Naive thymus-derived CD4-positive, alpha-beta T cell (primary cell): ENCODE measurements around the gene KIRREL1. TPM values are rescaled to one million over a fixed set of nuclear protein-coding genes. Genes with fewer than 3 reads are reported as not detected.

Experiments
- ATAC-seq: fragments of 150-1000 bp; cut with Tn5 transposase; 2 replicates; pipeline ENCODE4 v1.10.0; 2021; ENCODE audit warnings: mild to moderate bottlenecking, moderate library complexity
- CTCF ChIA-PET: fragments of 350-600 bp; sonication (Branson Sonifier 250); formaldehyde crosslinking; loops from one replicate; lab custom pipeline; 2021; ENCODE audit warnings: antibody characterized with exemption; lab: Charles Lee
- POLR2A ChIA-PET: fragments of 350-600 bp; sonication (Branson Sonifier 250); formaldehyde crosslinking; loops from one replicate; lab custom pipeline; 2021; ENCODE audit warnings: antibody characterized with exemption, inconsistent platforms; lab: Charles Lee
- DNase-seq, 9 donors: peaks; one replicate each; pipeline versions ENCODE4 v3.0.0 to v3.0.0-alpha.2; 2020 to 2022; ENCODE audit warnings: mixed read lengths in 1 of 9
- H3K27ac ChIP-seq: one replicate; pipeline ENCODE4 v1.7.0; 2013; ENCODE audit warnings: mild to moderate bottlenecking, low read depth, low read length, moderate library complexity
- H3K27me3 ChIP-seq, 2 donors: one replicate each; pipeline ENCODE4 v1.7.0; 2013; ENCODE audit warnings: low read length in 2 of 2, mild to moderate bottlenecking in 2 of 2, moderate library complexity in 2 of 2; ENCODE audit not compliant: control insufficient read depth in 2 of 2, insufficient read depth in 2 of 2
- H3K36me3 ChIP-seq, 3 experiments: 1 replicate in 2 of 3; 2 replicates in 1 of 3; pipeline ENCODE4 v1.7.0; 2013; ENCODE audit warnings: low read length in 3 of 3, mild to moderate bottlenecking in 3 of 3, moderate library complexity in 1 of 3; ENCODE audit not compliant: insufficient read depth in 3 of 3, control insufficient read depth in 2 of 3
- H3K4me1 ChIP-seq, 2 donors: one replicate each; pipeline ENCODE4 v1.7.0; 2013; ENCODE audit warnings: low read length in 2 of 2, mild to moderate bottlenecking in 2 of 2, moderate library complexity in 1 of 2; ENCODE audit not compliant: control insufficient read depth in 2 of 2, insufficient read depth in 2 of 2
- H3K4me3 ChIP-seq: 2 replicates; pipeline ENCODE4 v1.7.0; 2013; ENCODE audit warnings: mild to moderate bottlenecking, low read length
- H3K9me3 ChIP-seq, 3 experiments: 1 replicate in 2 of 3; 2 replicates in 1 of 3; pipeline ENCODE4 v1.7.0; 2013; ENCODE audit warnings: low read length in 3 of 3; ENCODE audit not compliant: control insufficient read depth in 2 of 3
- H3K27ac Mint-ChIP-seq, 9 donors: one replicate each; pipeline ENCODE4 v1.8.0; 2020 to 2022; ENCODE audit warnings: mixed read lengths in 9 of 9, mild to moderate bottlenecking in 8 of 9, moderate library complexity in 5 of 9, inconsistent platforms in 2 of 9
- H3K27me3 Mint-ChIP-seq, 5 donors: one replicate each; pipeline ENCODE4 v1.8.0; 2021 to 2022; ENCODE audit warnings: mixed read lengths in 5 of 5, mild to moderate bottlenecking in 1 of 5
- H3K36me3 Mint-ChIP-seq, 5 donors: one replicate each; pipeline ENCODE4 v1.8.0; 2020 to 2022; ENCODE audit warnings: mixed read lengths in 5 of 5, mild to moderate bottlenecking in 3 of 5, inconsistent platforms in 1 of 5
- H3K4me1 Mint-ChIP-seq, 7 donors: one replicate each; pipeline ENCODE4 v1.8.0; 2020 to 2022; ENCODE audit warnings: mixed read lengths in 7 of 7, mild to moderate bottlenecking in 3 of 7, inconsistent platforms in 1 of 7
- H3K4me3 Mint-ChIP-seq, 10 donors: one replicate each; pipeline ENCODE4 v1.8.0; 2020 to 2022; ENCODE audit warnings: mild to moderate bottlenecking in 10 of 10, mixed read lengths in 10 of 10, moderate library complexity in 6 of 10, inconsistent platforms in 2 of 10
- H3K9me3 Mint-ChIP-seq, 11 donors: one replicate each; pipeline ENCODE4 v1.8.0; 2020 to 2022; ENCODE audit warnings: mixed read lengths in 11 of 11, mild to moderate bottlenecking in 4 of 11, inconsistent platforms in 1 of 11, moderate library complexity in 1 of 11
- intact Hi-C, 2 donors: fragments of 100-400 bp; cut with micrococcal nuclease; formaldehyde crosslinking; loops; one replicate each; pipeline ENCODE4 v1.15.1; 2023
- polyA plus RNA-seq, 2 donors: library from polyadenylated mRNA; unstranded; fragments of 300-500 nt; fragmentation: Illumina TruSeq; gene quantifications; one replicate each; pipeline ENCODE4 v1.2.3, GENCODE V29; 2021
- total RNA-seq, 6 experiments: library from RNA in 5 of 6; stranded (reverse) in 5 of 6; gene quantifications; 1 replicate in 5 of 6; 2 replicates in 1 of 6; pipeline ENCODE4 v1.2.3 and lab custom pipeline; 2021 to 2026

The KIRREL1 gene
- total and polyA plus RNA-seq, 7 experiments from 2014 or later, result not detected

DNA sequence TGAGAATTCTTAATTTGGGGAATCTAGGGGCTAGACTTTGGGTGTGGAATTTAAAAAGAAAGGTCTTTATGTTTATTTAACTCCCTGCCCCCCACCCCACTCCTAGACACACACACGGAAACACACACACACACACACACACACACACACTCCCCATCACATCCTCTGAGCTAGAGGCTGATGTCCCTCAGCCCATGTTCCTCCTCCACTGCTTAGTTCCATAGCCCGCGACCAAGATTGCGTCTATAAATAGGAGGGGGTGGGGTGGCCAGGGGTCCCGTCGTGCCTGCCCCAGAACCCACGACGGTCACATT is 655 bp upstream of the KIRREL1 start:
- no peaks in the 10 kb centered on the region for H3K9me3 ChIP-seq
- CTCF ChIA-PET, result interaction anchor here (1.7 to 3.1 kb wide), 2 partner anchors 129 to 132 kb away, joined by 9 to 13 read pairs; no protein-coding TSS in a partner anchor
- POLR2A ChIA-PET, result no interaction called here
- peak in 2 of 9 donors; percentile 13 to 14 for DNase-seq
- H3K27me3 Mint-ChIP-seq, result peaks cover 43 to 65% (median 54%) of the 10 kb centered on the region in 5 donors
- H3K27ac Mint-ChIP-seq, result peak overlapping the region in 1 of 9 donors; percentile 45
- H3K36me3 ChIP-seq, result no peaks in the 10 kb centered on the region
- ATAC-seq, result no peak
- no peaks in the 10 kb centered on the region for H3K36me3 Mint-ChIP-seq
- H3K27ac ChIP-seq, result no peak overlapping the region
- no peak overlapping the region for H3K4me3 ChIP-seq
- intact Hi-C loops, result loop anchor here (1.0 to 10.0 kb wide), 3 partner anchors 133 to 1095 kb away; partner anchors contain the start of gene AIM2 (in 1 of the 2)
- H3K9me3 Mint-ChIP-seq, result peaks cover 0 to 3% (median 0%) of the 10 kb centered on the region in 11 donors
- peak overlapping the region; percentile 24 to 84 (median 64) for H3K4me3 Mint-ChIP-seq
- H3K27me3 ChIP-seq, result no peaks in the 10 kb centered on the region
- peaks cover 0 to 19% (median 11%) of the 10 kb centered on the region in 7 donors for H3K4me1 Mint-ChIP-seq
- no peaks in the 10 kb centered on the region for H3K4me1 ChIP-seq

DNA sequence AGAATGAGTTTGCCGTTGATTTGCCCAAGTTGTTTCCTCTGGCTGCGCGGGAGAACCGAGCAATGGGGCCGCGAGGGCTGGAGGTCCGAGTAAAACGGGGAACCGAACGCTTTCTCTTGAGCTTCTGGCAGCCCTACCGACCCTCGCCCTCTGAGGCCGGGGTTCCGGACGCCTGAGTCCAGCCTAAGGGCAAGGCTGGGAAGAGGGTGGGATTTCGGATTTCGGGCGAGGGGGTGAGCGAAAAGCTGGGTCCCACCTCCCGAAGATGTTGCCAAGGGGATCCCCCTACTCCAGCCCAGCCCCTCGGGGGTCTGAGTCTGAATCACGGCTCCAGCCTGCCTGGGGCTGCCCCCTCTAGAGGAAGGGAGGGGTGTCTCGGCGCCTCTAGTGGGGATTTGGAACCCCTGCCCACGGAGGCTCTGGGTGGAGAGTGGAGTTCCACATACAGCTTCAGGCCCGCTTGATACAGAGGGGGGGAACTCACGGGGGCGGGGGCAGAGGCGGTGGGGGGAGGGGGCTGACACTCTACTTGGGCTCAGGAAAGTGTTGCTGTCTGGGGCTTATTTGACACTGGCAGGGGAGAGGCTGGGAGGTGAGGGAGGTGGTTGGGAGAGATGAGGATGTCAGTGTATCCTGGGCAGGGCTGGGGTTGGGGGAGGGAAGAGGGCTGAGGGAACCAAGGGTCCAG is 617 bp downstream of the KIRREL1 start:
- H3K4me1 ChIP-seq, result no peaks in the 10 kb centered on the region
- ATAC-seq, result no peak
- peaks cover 0 to 3% (median 0%) of the 10 kb centered on the region in 11 donors for H3K9me3 Mint-ChIP-seq
- intact Hi-C loops, result loop anchor here (5.0 to 10.0 kb wide), 2 partner anchors 1081 to 1093 kb away; partner anchors contain the start of gene AIM2 (in 1 of the 2)
- H3K4me3 ChIP-seq, result no peak overlapping the region
- H3K27ac Mint-ChIP-seq, result no peak overlapping the region
- H3K27me3 ChIP-seq, result no peaks in the 10 kb centered on the region
- no peak for DNase-seq
- H3K27me3 Mint-ChIP-seq, result peaks cover 43 to 65% (median 55%) of the 10 kb centered on the region in 5 donors
- H3K9me3 ChIP-seq, result no peaks in the 10 kb centered on the region
- no peak overlapping the region for H3K27ac ChIP-seq
- CTCF ChIA-PET, result no interaction called here
- no peaks in the 10 kb centered on the region for H3K36me3 Mint-ChIP-seq
- H3K4me3 Mint-ChIP-seq, result peak overlapping the region in 9 of 10 donors; percentile 0 to 65 (median 46)
- POLR2A ChIA-PET, result no interaction called here
- H3K4me1 Mint-ChIP-seq, result peaks cover 0 to 19% (median 11%) of the 10 kb centered on the region in 7 donors
- H3K36me3 ChIP-seq, result no peaks in the 10 kb centered on the region

DNA sequence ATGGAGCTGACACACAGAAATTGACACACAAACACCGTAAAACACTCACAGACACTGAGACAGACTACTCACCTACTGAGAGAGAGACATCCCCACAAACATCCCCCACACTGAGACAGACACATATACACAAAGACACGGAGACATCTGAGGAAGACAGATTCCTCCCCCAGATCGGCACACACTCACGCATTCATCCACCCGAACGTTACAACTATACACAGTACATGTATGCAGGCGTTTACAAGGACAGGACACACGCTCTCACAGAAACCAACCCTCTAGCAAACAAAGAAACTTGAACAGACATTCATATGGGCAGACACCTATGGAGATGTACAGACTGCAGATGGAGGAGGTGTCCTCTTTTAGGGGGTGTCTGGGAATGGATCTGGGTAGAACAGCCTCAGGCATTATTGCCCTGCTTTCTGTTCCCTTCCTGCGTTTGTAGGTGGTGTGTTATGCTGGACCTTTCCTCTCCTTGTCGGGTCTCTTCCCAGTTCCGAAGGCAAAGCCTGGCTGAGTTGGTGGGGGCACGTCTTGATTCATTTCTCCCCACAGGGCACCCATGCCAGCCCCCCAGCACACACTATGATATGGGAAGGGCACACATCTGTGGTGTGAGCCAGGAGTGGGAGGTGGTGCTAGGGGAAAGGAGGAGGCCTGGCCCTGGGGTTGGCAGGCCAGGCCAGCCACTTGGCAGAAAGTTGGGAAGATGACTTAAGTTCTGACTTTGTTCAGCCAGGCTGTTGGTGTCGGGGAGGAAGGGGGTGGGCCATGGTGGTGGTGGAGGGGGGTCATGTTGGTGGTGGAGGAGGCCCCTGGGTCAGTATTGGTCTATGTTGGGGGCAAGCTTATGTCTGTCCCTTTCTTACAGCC is 1.5 kb downstream of the KIRREL1 start:
- no peak for DNase-seq
- CTCF ChIA-PET, result no interaction called here
- H3K27me3 Mint-ChIP-seq, result peaks cover 43 to 66% (median 53%) of the 10 kb centered on the region in 5 donors
- H3K9me3 Mint-ChIP-seq, result peaks cover 0 to 3% (median 0%) of the 10 kb centered on the region in 11 donors
- H3K36me3 ChIP-seq, result no peaks in the 10 kb centered on the region
- H3K27ac Mint-ChIP-seq, result no peak overlapping the region
- intact Hi-C loops, result loop anchor here (5.0 to 10.0 kb wide), 2 partner anchors 1080 to 1092 kb away; partner anchors contain the start of gene AIM2 (in 1 of the 2)
- no peaks in the 10 kb centered on the region for H3K4me1 ChIP-seq
- H3K27ac ChIP-seq, result no peak overlapping the region
- H3K9me3 ChIP-seq, result no peaks in the 10 kb centered on the region
- H3K36me3 Mint-ChIP-seq, result no peaks in the 10 kb centered on the region
- H3K4me1 Mint-ChIP-seq, result peaks cover 0 to 19% (median 11%) of the 10 kb centered on the region in 7 donors
- H3K4me3 ChIP-seq, result no peak overlapping the region
- POLR2A ChIA-PET, result no interaction called here
- no peak for ATAC-seq
- H3K27me3 ChIP-seq, result no peaks in the 10 kb centered on the region
- peak overlapping the region in 9 of 10 donors; percentile 0 to 65 (median 26) for H3K4me3 Mint-ChIP-seq

DNA sequence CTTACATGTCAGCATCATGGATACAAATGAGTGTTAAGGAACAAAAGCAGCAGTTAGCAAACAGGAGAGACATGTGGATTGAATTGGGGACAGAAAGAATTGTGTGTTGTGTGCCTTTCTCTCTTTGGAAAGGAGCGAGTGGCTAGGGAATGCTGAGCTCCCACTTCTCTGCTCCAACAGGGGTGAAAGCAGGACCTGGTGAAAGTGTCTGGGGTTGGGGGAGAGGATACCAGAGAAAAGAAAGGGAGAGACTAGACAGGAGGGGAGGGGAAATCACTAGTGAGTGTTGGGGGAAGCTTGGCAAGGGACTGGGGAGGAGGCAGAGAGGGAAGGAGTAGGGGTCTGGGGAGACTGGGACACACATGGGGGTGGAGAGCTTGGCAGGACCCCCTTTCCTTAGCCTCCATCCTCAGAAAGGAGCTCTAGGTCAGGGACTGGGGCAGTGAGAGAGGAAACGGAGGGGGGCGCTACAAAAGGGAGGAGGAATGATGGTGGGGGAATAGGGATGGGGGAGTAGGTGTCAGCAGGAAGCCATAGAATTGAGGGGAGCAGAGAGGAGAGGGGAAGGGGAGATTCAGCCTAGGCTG is 2.2 kb downstream of the KIRREL1 start:
- no peaks in the 10 kb centered on the region for H3K36me3 ChIP-seq
- Mint-ChIP-seq H3K9me3 (peaks cover 0 to 3% (median 0%) of the 10 kb centered on the region in 11 donors), H3K4me3 (no peak overlapping the region), H3K27me3 (peaks cover 39 to 66% (median 52%) of the 10 kb centered on the region in 5 donors), H3K27ac (no peak overlapping the region), H3K4me1 (peaks cover 0 to 19% (median 11%) of the 10 kb centered on the region in 7 donors), H3K36me3 (no peaks in the 10 kb centered on the region)
- no peaks in the 10 kb centered on the region for H3K4me1 ChIP-seq
- no peak for DNase-seq
- H3K4me3 ChIP-seq, result no peak overlapping the region
- no peak for ATAC-seq
- CTCF ChIA-PET, result no interaction called here
- H3K27ac ChIP-seq, result no peak overlapping the region
- no peaks in the 10 kb centered on the region for H3K9me3 ChIP-seq
- intact Hi-C loops, result loop anchor here in 1 of 2 donors (10.0 kb wide), 1 partner anchor 1079 kb away; the partner anchor contains the start of gene AIM2
- POLR2A ChIA-PET, result no interaction called here
- no peaks in the 10 kb centered on the region for H3K27me3 ChIP-seq

DNA sequence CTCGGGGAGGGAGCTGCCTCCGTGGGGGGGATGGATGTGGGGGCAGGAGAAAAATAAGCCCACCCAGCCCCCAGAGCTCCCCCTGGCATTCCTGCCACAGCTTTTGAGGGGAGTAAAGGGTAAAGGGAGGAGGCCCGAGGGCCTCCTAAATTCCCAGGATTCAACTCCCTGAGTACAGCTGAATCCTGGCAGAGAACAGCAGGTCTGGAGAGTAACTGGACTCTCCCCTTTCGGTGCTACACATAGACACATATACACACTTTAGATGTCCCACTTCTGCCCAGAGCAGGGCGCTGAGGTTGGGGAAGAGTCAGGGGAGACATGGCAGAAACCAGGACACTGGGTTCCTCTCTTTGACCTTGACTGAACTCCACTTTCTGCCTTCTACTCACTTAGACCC is 3.0 kb downstream of the KIRREL1 start:
- Mint-ChIP-seq H3K4me1 (peaks cover 0 to 19% (median 11%) of the 10 kb centered on the region in 7 donors), H3K36me3 (no peaks in the 10 kb centered on the region), H3K9me3 (peaks cover 0 to 2% (median 0%) of the 10 kb centered on the region in 11 donors), H3K27me3 (peaks cover 34 to 60% (median 51%) of the 10 kb centered on the region in 5 donors), H3K27ac (no peak overlapping the region), H3K4me3 (no peak overlapping the region)
- DNase-seq, result no peak
- H3K27me3 ChIP-seq, result no peaks in the 10 kb centered on the region
- ChIA-PET CTCF (interaction anchor here (0.7 kb wide), 1 partner anchor 65 kb away, joined by 3 read pairs; no protein-coding TSS in a partner anchor), POLR2A (no interaction called here)
- H3K4me1 ChIP-seq, result no peaks in the 10 kb centered on the region
- H3K4me3 ChIP-seq, result no peak overlapping the region
- intact Hi-C loops, result loop anchor here in 1 of 2 donors (10.0 kb wide), 1 partner anchor 1078 kb away; the partner anchor contains the start of gene AIM2
- no peaks in the 10 kb centered on the region for H3K36me3 ChIP-seq
- ATAC-seq, result no peak
- no peaks in the 10 kb centered on the region for H3K9me3 ChIP-seq
- H3K27ac ChIP-seq, result no peak overlapping the region

DNA sequence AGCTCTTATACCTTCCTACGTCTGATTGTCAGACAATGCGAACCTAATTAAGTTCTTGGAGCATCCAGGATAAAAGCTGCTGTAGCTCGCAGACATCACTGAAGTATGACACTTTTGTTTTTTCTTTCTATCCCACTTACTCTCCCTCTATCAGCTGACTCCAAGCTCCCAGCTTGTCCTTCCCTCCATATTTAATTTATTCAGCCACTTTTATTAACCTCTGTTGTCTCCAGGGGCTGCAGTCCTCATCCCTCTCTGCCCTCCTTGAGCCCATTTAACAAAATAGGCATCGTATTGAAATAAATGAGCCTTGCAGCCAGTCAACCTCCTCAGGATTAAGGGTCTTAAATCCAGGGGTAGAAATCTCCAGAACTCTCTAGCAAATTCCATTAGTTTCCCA is 7.1 kb downstream of the KIRREL1 start:
- intact Hi-C loops, result no loop called here
- CTCF ChIA-PET, result interaction anchor here (0.6 to 0.8 kb wide), 2 partner anchors 9 to 10 kb away, joined by 3 read pairs; no protein-coding TSS in a partner anchor
- no peaks in the 10 kb centered on the region for H3K9me3 Mint-ChIP-seq
- ATAC-seq (no peak), DNase-seq (no peak)
- Histone ChIP-seq H3K36me3 (no peaks in the 10 kb centered on the region), H3K27me3 (no peaks in the 10 kb centered on the region), H3K4me1 (no peaks in the 10 kb centered on the region), H3K27ac (no peak overlapping the region), H3K4me3 (no peak overlapping the region), H3K9me3 (no peaks in the 10 kb centered on the region)
- POLR2A ChIA-PET, result no interaction called here
- no peaks in the 10 kb centered on the region for H3K4me1 Mint-ChIP-seq
- H3K36me3 Mint-ChIP-seq, result no peaks in the 10 kb centered on the region
- H3K27me3 Mint-ChIP-seq, result peaks cover 5 to 27% (median 17%) of the 10 kb centered on the region in 5 donors
- no peak overlapping the region for H3K27ac Mint-ChIP-seq
- no peak overlapping the region for H3K4me3 Mint-ChIP-seq
